Epithelial cell of esophagus (primary cell): ENCODE data around the gene COPS3.

Source experiments
- DNase-seq: peaks from one replicate; pipeline ENCODE4 v3.0.0; 2010; ENCODE audit warnings: low read depth
- H3K4me3 ChIP-seq: 2 replicates; pipeline ENCODE4 v1.5.1; 2011; ENCODE audit warnings: mild to moderate bottlenecking, low read length, control low read depth
- CTCF ChIP-seq: IDR thresholded peaks from 2 replicates; pipeline ENCODE4 v1.5.1; 2011; ENCODE audit warnings: low read depth, mild to moderate bottlenecking, low read length, control low read depth, inconsistent platforms; ENCODE audit not compliant: insufficient read depth; ENCODE audit errors: missing control alignments

COPS3 gene

GRCh38 chr17:17242246-17242645, 38.8 kb downstream of the COPS3 start:
- no peak overlapping the region for H3K4me3 ChIP-seq
- TF ChIP-seq CTCF: no peak
- no peak for DNase-seq

GRCh38 chr17:17241656-17242055, 39.4 kb downstream of the COPS3 start:
- DNase-seq: no peak
- no peak for TF ChIP-seq CTCF
- no peak overlapping the region for H3K4me3 ChIP-seq

GRCh38 chr17:17239832-17240231, 41.2 kb downstream of the COPS3 start:
- H3K4me3 ChIP-seq: no peak overlapping the region
- DNase-seq: no peak
- no peak for TF ChIP-seq CTCF

GRCh38 chr17:17237026-17237799, 43.8 kb downstream of the COPS3 start, which contains the start of gene FLCN:
FLCN (minus strand) TSS chr17:17237168; CDS start chr17:17228137, 9,031 bp downstream.
- no peak for TF ChIP-seq CTCF
- H3K4me3 ChIP-seq: peak within 1 kb of the TSS; percentile 85
- peak; percentile 85 for DNase-seq

DNA sequence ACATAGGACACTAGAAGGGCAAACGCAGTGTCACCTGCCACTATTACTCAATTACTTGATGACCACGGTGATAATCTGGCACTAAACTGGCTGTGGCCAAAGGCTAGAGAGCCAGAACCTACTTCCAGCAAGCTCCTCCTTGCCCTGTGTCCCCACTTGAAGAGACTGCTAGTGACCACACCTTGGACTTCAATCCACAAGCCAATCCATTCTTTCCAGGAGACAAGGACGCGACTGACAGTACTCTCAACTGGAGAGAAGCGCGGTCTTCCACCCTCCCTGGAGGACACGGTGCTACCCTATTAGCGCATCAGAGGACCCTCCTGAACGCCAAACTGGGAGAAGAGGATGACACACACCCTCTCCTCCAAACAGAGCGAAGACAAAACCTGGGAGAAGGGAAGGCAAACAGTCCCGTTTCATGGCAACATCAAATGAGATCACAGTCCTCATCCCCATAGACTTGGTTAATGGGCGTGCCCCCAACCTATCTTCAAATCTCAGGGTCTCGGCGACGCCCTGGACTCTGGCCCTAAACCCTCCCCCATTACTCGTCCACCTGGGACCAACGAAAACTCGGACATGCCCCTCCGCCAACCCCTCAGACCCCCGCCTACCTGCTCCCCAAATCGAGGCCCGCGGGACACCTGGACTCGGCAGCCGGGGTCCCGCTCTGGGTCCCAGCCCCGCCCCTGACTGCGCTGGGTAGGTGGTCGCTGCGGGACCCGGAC, 44.6 kb downstream of the COPS3 start:
- peak overlapping the region; percentile 85 for H3K4me3 ChIP-seq
- peak; percentile 42 for DNase-seq
- TF ChIP-seq CTCF: no peak

DNA sequence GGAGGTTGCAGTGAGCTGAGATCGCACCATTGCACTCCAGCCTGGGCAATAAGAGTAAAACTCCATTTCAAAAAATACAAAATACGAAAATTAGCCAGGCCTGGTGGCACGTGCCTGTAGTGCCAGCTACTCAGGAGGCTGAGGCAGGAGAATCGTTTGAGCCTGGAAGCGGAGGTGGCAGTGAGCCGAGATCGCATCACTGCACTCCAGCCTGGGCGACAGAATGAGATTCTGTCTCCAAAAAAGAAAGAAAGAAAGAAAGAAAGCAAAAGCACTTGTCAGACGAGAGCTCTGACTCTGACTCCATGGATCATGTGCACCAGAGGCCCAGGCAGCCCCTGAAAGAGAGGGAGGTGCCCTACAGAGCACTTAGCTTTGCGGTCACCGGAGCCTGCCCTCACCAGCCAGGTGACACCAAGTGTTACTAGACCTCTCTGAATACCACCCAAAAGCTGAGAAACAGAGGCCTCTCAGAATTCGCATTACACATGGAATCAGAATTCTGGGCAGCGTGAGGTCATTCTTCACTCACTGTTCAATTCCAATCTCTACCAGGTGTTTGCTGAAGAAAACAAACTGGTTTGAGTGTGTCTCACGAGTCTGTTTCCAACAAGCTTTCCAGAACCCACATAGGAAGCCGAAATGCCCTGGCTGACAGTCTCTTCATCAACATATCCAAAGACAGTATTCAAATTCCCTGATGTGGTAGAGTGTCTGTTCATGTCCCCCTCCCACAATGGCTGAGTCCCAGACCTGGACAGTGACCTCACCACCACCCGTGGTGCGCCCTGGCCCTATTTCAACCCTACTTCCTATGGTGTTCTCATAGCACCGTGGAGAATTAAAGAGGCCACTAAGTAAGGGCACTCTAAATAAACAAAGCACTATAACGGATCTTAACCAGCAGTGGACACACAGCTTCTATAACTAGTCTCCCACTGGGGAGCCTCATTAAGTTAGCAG, 45.6 kb downstream of the COPS3 start:
- H3K4me3 ChIP-seq: peak overlapping the region; percentile 85
- TF ChIP-seq CTCF: no peak
- DNase-seq: peak; percentile 66
